ENCODE data around the gene POU2AF2. TPM values are rescaled to one million over a fixed set of nuclear protein-coding genes. Genes with fewer than 3 reads are reported as not detected.
A peak's percentile ranks its signal among the peaks of the same experiment; 100 is the strongest.

The POU2AF2 gene
- total RNA-seq, 1 donor from 2014 or later, result not detected

DNA sequence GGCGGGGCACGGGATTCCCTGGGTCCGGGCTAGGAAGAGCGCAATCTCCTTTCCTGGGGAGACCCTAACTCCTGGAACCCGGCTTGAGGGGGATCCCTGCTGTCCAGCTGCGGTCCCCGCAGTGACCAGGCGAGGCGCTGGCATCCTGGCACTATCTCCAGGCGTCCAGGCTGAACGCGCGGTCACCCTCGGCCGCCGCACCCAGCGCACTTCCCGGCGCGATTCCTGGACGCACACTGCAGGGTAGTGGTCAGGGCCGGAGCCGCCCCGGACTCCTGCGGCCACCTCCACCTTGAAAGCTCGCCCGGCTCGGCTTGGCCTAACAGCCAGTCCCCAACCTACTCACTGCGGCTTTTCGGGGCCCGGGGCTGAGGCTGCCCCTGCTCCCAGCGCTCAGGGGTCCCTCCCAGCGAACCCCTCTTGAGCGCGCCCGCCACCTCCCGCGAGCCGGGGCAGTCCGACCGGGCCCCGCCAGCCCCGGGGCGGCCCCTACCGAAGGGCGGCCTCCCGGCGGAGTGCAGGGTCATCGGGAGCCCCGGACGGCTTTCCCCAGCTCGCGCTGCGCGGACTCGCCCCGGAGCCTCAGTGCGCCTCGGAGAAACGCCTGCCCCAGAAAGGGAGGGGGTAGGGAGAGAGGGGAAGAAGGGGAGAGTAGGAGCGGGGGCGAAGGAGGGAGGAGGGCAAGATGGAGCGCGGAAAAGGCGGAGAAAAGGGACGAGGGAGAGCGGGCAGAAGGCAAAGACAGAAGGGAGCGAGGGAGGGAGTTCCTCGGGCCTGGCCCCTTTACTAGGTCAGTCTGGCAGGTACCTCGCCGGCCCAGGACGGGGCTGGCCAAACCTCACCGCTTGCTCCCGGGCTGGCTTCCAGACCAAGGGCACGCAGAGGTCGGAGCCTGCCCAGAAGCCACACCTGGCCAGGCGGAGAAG, 53.8 kb downstream of the POU2AF2 start:
- DNase-seq (ENCODE audit: low spot score, unreplicated experiment), result peak; percentile 68
- Mint-ChIP-seq H3K4me1 (ENCODE audit: low read depth) (peaks cover 16% of the 10 kb centered on the region), H3K36me3 (ENCODE audit: insufficient read depth) (no peaks in the 10 kb centered on the region), H3K4me3 (ENCODE audit: low read depth) (peak overlapping the region; percentile 72), H3K27ac (peak overlapping the region; percentile 64), H3K9me3 (ENCODE audit: low read depth) (no peaks in the 10 kb centered on the region), H3K27me3 (peaks cover 38% of the 10 kb centered on the region)
- TF ChIP-seq, protein P1, sequence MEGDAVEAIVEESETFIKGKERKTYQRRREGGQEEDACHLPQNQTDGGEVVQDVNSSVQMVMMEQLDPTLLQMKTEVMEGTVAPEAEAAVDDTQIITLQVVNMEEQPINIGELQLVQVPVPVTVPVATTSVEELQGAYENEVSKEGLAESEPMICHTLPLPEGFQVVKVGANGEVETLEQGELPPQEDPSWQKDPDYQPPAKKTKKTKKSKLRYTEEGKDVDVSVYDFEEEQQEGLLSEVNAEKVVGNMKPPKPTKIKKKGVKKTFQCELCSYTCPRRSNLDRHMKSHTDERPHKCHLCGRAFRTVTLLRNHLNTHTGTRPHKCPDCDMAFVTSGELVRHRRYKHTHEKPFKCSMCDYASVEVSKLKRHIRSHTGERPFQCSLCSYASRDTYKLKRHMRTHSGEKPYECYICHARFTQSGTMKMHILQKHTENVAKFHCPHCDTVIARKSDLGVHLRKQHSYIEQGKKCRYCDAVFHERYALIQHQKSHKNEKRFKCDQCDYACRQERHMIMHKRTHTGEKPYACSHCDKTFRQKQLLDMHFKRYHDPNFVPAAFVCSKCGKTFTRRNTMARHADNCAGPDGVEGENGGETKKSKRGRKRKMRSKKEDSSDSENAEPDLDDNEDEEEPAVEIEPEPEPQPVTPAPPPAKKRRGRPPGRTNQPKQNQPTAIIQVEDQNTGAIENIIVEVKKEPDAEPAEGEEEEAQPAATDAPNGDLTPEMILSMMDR (IDR thresholded peaks at IDR 0.05; ENCODE audit: unreplicated experiment), result peak; percentile 71

DNA sequence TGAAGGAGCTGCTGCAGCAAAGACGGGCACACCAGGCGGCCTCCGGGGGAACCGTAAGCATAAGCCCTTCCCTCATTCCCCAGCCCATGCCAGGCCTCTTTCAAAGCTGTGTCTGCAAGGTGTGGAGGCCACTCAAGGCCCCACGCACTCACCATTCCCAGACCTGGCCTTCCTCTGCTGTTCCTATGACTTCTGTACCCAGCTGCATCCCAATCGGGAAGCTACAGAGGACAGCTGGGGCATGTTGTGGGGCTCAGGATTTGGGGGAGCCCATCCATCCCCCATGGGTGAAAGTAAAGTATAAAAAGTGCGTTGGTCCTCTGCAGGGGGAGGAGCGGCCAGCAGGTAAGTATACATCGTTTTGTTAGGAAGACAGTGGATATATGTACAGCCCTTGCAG, 55.0 kb downstream of the POU2AF2 start:
- TF ChIP-seq, protein P1 (IDR thresholded peaks at IDR 0.05; ENCODE audit: unreplicated experiment), result no peak
- Mint-ChIP-seq H3K27me3 (peaks cover 45% of the 10 kb centered on the region), H3K4me3 (ENCODE audit: low read depth) (peak overlapping the region; percentile 72)

DNA sequence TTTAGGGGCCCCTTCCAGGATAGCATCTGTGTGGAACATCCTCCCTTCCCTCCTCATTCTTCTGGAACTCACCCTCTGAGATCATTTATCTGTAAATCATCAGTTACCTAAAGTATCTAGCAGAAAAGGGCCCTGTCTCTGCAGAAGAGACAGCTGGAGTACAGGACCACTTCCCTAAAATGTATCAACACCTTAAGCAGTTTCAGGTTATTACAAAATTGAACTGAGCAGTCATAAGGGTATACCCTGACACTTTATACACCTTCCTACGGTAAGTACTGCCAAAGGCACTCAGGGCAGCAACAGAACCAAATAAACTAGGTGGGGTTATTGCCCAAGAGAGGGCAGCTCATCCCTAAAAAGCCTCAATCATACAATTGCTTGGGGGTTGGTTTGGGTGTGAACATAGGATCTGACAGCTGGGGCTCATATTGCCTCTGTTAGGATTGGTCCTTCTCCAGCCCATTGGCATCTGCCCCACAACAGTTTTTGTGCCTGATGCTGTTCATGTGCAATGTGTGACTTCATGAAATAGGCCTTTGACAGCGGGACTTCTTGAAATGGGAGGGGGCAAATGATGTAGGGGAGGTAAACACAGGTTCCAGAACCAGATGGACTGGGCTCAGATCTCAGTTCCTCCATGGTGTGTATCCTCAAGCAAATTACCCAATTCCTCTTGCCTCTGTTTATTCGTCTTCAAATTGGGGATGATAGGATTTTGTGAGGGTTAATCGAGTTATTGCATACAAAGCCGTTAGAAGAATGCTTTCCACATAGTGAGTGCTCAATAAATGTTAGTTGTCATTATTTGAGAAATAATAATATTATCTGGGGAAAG, 55.7 kb downstream of the POU2AF2 start:
- Mint-ChIP-seq H3K27ac (no peak overlapping the region), H3K4me1 (ENCODE audit: low read depth) (peaks cover 17% of the 10 kb centered on the region), H3K36me3 (ENCODE audit: insufficient read depth) (no peaks in the 10 kb centered on the region), H3K27me3 (peaks cover 49% of the 10 kb centered on the region), H3K9me3 (ENCODE audit: low read depth) (no peaks in the 10 kb centered on the region), H3K4me3 (ENCODE audit: low read depth) (no peak overlapping the region)
- DNase-seq (ENCODE audit: low spot score, unreplicated experiment), result no peak
- TF ChIP-seq, protein P1 (IDR thresholded peaks at IDR 0.05; ENCODE audit: unreplicated experiment), result no peak

More for the DNA sequence above, 55.0 kb downstream of the POU2AF2 start:
- H3K27ac Mint-ChIP-seq, result no peak overlapping the region
- H3K9me3 Mint-ChIP-seq (ENCODE audit: low read depth), result no peaks in the 10 kb centered on the region
- no peak for DNase-seq (ENCODE audit: low spot score, unreplicated experiment)
- H3K36me3 Mint-ChIP-seq (ENCODE audit: insufficient read depth), result no peaks in the 10 kb centered on the region
- H3K4me1 Mint-ChIP-seq (ENCODE audit: low read depth), result peaks cover 17% of the 10 kb centered on the region

DNA sequence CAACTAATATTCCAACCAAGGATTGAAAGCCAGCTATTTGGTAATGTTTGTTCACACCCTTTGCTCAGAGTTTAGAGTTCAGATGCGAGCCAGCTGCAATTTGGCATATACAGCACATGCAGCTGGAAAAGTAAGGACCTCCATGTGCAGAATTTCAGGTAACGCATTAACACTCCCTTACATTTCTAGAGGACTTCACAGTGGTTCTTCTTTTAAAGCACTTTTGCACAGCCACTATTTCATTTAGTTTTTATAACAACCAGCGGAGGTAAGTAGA, 56.3 kb downstream of the POU2AF2 start:
- Mint-ChIP-seq H3K4me3 (ENCODE audit: low read depth) (no peak overlapping the region), H3K27ac (no peak overlapping the region), H3K36me3 (ENCODE audit: insufficient read depth) (no peaks in the 10 kb centered on the region), H3K4me1 (ENCODE audit: low read depth) (peaks cover 17% of the 10 kb centered on the region), H3K9me3 (ENCODE audit: low read depth) (no peaks in the 10 kb centered on the region), H3K27me3 (peaks cover 49% of the 10 kb centered on the region)
- TF ChIP-seq, protein P1 (IDR thresholded peaks at IDR 0.05; ENCODE audit: unreplicated experiment), result no peak
- DNase-seq (ENCODE audit: low spot score, unreplicated experiment), result no peak

DNA sequence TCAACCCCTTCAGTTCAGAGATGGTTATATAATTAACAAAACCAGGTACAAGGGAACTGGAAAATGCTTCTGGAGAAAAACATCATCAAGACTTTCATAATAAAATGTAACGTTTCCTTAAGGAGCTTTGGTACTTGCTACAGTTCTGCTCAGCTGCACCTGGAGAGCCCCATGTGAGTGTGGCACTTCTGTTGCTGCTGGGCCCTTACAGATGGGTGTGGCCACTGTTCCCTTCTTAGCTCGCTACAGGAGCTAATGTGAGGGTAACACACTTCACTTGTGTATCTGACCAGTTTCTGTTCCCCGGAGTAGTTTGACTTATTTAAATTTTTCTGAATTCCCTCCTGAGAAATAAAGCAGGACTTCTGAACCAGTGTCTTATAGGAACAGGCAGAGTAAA, 56.8 kb downstream of the POU2AF2 start:
- no peak for DNase-seq (ENCODE audit: low spot score, unreplicated experiment)
- no peak overlapping the region for H3K4me3 Mint-ChIP-seq (ENCODE audit: low read depth)
- TF ChIP-seq, protein P1 (IDR thresholded peaks at IDR 0.05; ENCODE audit: unreplicated experiment), result no peak
- H3K27ac Mint-ChIP-seq, result no peak overlapping the region
- H3K27me3 Mint-ChIP-seq, result peaks cover 48% of the 10 kb centered on the region
- no peaks in the 10 kb centered on the region for H3K36me3 Mint-ChIP-seq (ENCODE audit: insufficient read depth)
- peaks cover 17% of the 10 kb centered on the region for H3K4me1 Mint-ChIP-seq (ENCODE audit: low read depth)
- no peaks in the 10 kb centered on the region for H3K9me3 Mint-ChIP-seq (ENCODE audit: low read depth)
